Kidney (tissue), 14 donors: ENCODE measurements around the gene GRID1. TPM values are rescaled to one million over a fixed set of nuclear protein-coding genes. Genes with fewer than 3 reads are reported as not detected.

Experiments used
- DNase-seq, 5 donors: peaks; one replicate each; pipeline ENCODE4 v3.0.0-alpha.2; 2013 to 2020
- FAIRE-seq: peaks from 2 replicates; lab custom pipeline; 2012; peaks lifted over from hg19 to GRCh38; lab: Jason Lieb, UNC
- H3K27ac ChIP-seq, 2 donors: one replicate each; pipeline ENCODE4 v1.7.0; 2013; ENCODE audit warnings: low read depth in 2 of 2, low read length in 2 of 2, inconsistent platforms in 1 of 2
- H3K27me3 ChIP-seq: one replicate; pipeline ENCODE4 v1.7.1; 2013; ENCODE audit warnings: low read length, inconsistent platforms; ENCODE audit not compliant: control insufficient read depth, insufficient read depth
- H3K36me3 ChIP-seq, 3 donors: one replicate each; pipeline versions ENCODE4 v1.7.0 to v1.7.1; 2013; ENCODE audit warnings: low read length in 3 of 3, control low read depth in 1 of 3, inconsistent platforms in 1 of 3; ENCODE audit not compliant: insufficient read depth in 3 of 3, control insufficient read depth in 2 of 3
- H3K4me1 ChIP-seq, 3 donors: one replicate each; pipeline versions ENCODE4 v1.7.0 to v1.7.1; 2013; ENCODE audit warnings: low read length in 3 of 3, inconsistent platforms in 1 of 3, low read depth in 1 of 3; ENCODE audit not compliant: control insufficient read depth in 2 of 3, insufficient read depth in 2 of 3
- H3K4me3 ChIP-seq, 3 donors: one replicate each; pipeline versions ENCODE4 v1.7.0 to v1.8.1; 2013; ENCODE audit warnings: low read length in 3 of 3, control low read depth in 1 of 3, inconsistent platforms in 1 of 3
- H3K9ac ChIP-seq, 3 donors: one replicate each; pipeline versions ENCODE4 v1.7.0 to v1.7.1; 2013; ENCODE audit warnings: low read length in 3 of 3, control low read depth in 1 of 3, inconsistent platforms in 1 of 3
- H3K9me3 ChIP-seq, 3 donors: one replicate each; pipeline versions ENCODE4 v1.7.0 to v1.7.1; 2013; ENCODE audit warnings: low read length in 3 of 3, control low read depth in 1 of 3, inconsistent platforms in 1 of 3; ENCODE audit not compliant: control insufficient read depth in 2 of 3, insufficient read depth in 1 of 3
- CTCF ChIP-seq: IDR thresholded peaks from 3 replicates; pipeline ENCODE4 v1.5.1; 2012; ENCODE audit warnings: mild to moderate bottlenecking, moderate library complexity, borderline replicate concordance; ENCODE audit not compliant: insufficient read depth; ENCODE audit errors: extremely low read depth
- intact Hi-C: fragments of 100-400 bp; cut with DNase I; formaldehyde crosslinking; loops from one replicate; pipeline ENCODE4 v1.11.1; 2022
- polyA plus RNA-seq: library from polyadenylated mRNA; stranded (reverse); fragments of 350-450 nt; fragmentation: Illumina TruSeq; extraction: RNeasy Lipid Tissue Mini Kit (QIAGEN cat#74804); gene quantifications from one replicate; pipeline ENCODE4 v1.2.3, GENCODE V29; 2014; ENCODE audit warnings: low read depth, low replicate concordance; ENCODE audit not compliant: insufficient read depth
- total RNA-seq: library from RNA; stranded (reverse); fragmentation: NEBNext Ultra II Directional; extraction: Animal tissue kit (Norgen Biotek cat#: 25700); gene quantifications from one replicate; pipeline ENCODE4 v1.2.1, GENCODE V29; 2021
- donor health status: control.
- donor health status: control.
- donor health status: control.
- donor health status: control.
- donor health status: control.
- donor health status: DM: yes; HTN: yes; CAD: no.
- donor health status: Normal renal cell carcinoma (clear cell type).

GRID1 gene
- total and polyA plus RNA-seq, 2 donors from 2014 or later, result 0.37 to 1.4 TPM

- intact Hi-C loops, result no loop called here
- H3K27me3 ChIP-seq, result no peaks in the 10 kb centered on the region
- no peaks in the 10 kb centered on the region for H3K9me3 ChIP-seq
- no peak overlapping the region for H3K4me3 ChIP-seq
- H3K27ac ChIP-seq, result no peak overlapping the region
- no peak for TF ChIP-seq CTCF
- FAIRE-seq, result no peak
- H3K36me3 ChIP-seq, result no peaks in the 10 kb centered on the region
- no peak for DNase-seq
- no peaks in the 10 kb centered on the region for H3K4me1 ChIP-seq
- no peak overlapping the region for H3K9ac ChIP-seq
These were observed 504.9 kb downstream of the GRID1 start for GRCh38 chr10:85861513-85862197.

- Histone ChIP-seq H3K27ac (no peak overlapping the region), H3K27me3 (no peaks in the 10 kb centered on the region), H3K9ac (no peak overlapping the region), H3K36me3 (no peaks in the 10 kb centered on the region), H3K4me1 (no peaks in the 10 kb centered on the region), H3K4me3 (no peak overlapping the region), H3K9me3 (no peaks in the 10 kb centered on the region)
- no peak for FAIRE-seq
- TF ChIP-seq CTCF, result no peak
- DNase-seq, result no peak
- intact Hi-C loops, result no loop called here
These were observed 506.7 kb downstream of the GRID1 start for GRCh38 chr10:85859859-85860258.

- no peak for DNase-seq
- intact Hi-C loops, result no loop called here
- no peak for TF ChIP-seq CTCF
- Histone ChIP-seq H3K36me3 (no peaks in the 10 kb centered on the region), H3K4me3 (no peak overlapping the region), H3K4me1 (no peaks in the 10 kb centered on the region), H3K27ac (no peak overlapping the region), H3K27me3 (no peaks in the 10 kb centered on the region), H3K9me3 (no peaks in the 10 kb centered on the region), H3K9ac (no peak overlapping the region)
- FAIRE-seq, result no peak
These were observed 507.6 kb downstream of the GRID1 start for GRCh38 chr10:85858776-85859515.
